ENCODE data around the gene PAM.

- TF ChIP-seq CTCF (IDR thresholded peaks at IDR 0.05 in 4 of 5, conservative IDR thresholded peaks at IDR 0.05 in 1 of 5), result no peak
- TF ChIP-seq POLR2A (IDR thresholded peaks at IDR 0.05), result no peak
Measured at GRCh38 chr5:102711525-102712385, 43.4 kb upstream of the PAM start.
